ENCODE data around the gene C7.

DNA sequence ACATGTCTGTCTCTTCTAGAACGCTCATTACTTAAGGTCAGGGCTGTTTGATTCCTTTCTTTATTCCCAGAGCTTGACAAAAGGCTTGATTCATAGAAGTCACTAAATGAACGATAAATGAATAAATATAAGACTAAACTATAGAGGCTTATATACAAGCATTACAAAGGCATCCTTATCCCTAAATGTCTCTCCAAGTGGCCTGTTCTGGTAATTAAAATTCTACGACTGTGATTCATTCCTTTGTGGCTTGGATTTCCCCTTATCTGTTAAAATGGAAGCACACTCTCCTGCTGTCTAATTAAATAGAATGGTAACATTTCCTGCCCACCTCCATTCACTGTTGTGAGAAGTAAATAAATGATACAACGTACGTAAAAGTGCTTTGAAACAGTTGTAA is 49.5 kb downstream of the C7 start:
- TF ChIP-seq, protein P1, sequence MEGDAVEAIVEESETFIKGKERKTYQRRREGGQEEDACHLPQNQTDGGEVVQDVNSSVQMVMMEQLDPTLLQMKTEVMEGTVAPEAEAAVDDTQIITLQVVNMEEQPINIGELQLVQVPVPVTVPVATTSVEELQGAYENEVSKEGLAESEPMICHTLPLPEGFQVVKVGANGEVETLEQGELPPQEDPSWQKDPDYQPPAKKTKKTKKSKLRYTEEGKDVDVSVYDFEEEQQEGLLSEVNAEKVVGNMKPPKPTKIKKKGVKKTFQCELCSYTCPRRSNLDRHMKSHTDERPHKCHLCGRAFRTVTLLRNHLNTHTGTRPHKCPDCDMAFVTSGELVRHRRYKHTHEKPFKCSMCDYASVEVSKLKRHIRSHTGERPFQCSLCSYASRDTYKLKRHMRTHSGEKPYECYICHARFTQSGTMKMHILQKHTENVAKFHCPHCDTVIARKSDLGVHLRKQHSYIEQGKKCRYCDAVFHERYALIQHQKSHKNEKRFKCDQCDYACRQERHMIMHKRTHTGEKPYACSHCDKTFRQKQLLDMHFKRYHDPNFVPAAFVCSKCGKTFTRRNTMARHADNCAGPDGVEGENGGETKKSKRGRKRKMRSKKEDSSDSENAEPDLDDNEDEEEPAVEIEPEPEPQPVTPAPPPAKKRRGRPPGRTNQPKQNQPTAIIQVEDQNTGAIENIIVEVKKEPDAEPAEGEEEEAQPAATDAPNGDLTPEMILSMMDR (conservative IDR thresholded peaks at IDR 0.05; ENCODE audit: low read depth in 2 of 2): no peak
- TF ChIP-seq CREB1 (CRISPR knock-in tag; IDR thresholded peaks at IDR 0.05; ENCODE audit: low read depth) (no peak), POLR2AphosphoS5 (IDR thresholded peaks at IDR 0.05; ENCODE audit: low read depth) (no peak), EZH2phosphoT487 (IDR thresholded peaks at IDR 0.05; ENCODE audit: unreplicated experiment) (no peak), EZH2 (IDR thresholded peaks at IDR 0.05; ENCODE audit: low read depth, unreplicated experiment) (no peak), JUNB (IDR thresholded peaks at IDR 0.05; ENCODE audit: unreplicated experiment) (no peak), STAT1 (IDR thresholded peaks at IDR 0.05; ENCODE audit: unreplicated experiment) (no peak)
- TF ChIP-seq, protein P2, sequence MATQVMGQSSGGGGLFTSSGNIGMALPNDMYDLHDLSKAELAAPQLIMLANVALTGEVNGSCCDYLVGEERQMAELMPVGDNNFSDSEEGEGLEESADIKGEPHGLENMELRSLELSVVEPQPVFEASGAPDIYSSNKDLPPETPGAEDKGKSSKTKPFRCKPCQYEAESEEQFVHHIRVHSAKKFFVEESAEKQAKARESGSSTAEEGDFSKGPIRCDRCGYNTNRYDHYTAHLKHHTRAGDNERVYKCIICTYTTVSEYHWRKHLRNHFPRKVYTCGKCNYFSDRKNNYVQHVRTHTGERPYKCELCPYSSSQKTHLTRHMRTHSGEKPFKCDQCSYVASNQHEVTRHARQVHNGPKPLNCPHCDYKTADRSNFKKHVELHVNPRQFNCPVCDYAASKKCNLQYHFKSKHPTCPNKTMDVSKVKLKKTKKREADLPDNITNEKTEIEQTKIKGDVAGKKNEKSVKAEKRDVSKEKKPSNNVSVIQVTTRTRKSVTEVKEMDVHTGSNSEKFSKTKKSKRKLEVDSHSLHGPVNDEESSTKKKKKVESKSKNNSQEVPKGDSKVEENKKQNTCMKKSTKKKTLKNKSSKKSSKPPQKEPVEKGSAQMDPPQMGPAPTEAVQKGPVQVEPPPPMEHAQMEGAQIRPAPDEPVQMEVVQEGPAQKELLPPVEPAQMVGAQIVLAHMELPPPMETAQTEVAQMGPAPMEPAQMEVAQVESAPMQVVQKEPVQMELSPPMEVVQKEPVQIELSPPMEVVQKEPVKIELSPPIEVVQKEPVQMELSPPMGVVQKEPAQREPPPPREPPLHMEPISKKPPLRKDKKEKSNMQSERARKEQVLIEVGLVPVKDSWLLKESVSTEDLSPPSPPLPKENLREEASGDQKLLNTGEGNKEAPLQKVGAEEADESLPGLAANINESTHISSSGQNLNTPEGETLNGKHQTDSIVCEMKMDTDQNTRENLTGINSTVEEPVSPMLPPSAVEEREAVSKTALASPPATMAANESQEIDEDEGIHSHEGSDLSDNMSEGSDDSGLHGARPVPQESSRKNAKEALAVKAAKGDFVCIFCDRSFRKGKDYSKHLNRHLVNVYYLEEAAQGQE (IDR thresholded peaks at IDR 0.05; ENCODE audit: unreplicated experiment): no peak

Measured in GM23338 (cell line).